ENCODE results near the gene LHX3. TPM values are rescaled to one million over a fixed set of nuclear protein-coding genes. Genes with fewer than 3 reads are reported as not detected.

The LHX3 gene
- polyA plus RNA-seq, 1 of the 3 experiments (the other 2 are of a cell fraction) = not detected

- no peaks in the 10 kb centered on the region for H3F3A ChIP-seq (replicated peaks; ENCODE audit: insufficient read depth)
- H3K4me3 ChIP-seq (ENCODE audit: low read depth in 2 of 2, low read length in 1 of 2) = no peak overlapping the region
- no peak overlapping the region for H2AFZ ChIP-seq (ENCODE audit: low read depth)
- no peak overlapping the region for H3K27ac ChIP-seq (ENCODE audit: low read depth in 2 of 2, low read length in 1 of 2)
- no peaks in the 10 kb centered on the region for H3K4me1 ChIP-seq (ENCODE audit: control insufficient read depth in 1 of 2, insufficient read depth in 2 of 2, low read depth in 1 of 2, low read length in 1 of 2)
- peak; percentile 52 for DNase-seq
- peaks cover 91% of the 10 kb centered on the region for H3K27me3 ChIP-seq (ENCODE audit: insufficient read depth)
- H3K4me2 ChIP-seq = no peak overlapping the region
- no peaks in the 10 kb centered on the region for H3K79me2 ChIP-seq (ENCODE audit: insufficient read depth)
- H3K36me3 ChIP-seq (replicated peaks in 1 of 2; ENCODE audit: control insufficient read depth in 1 of 2, insufficient read depth in 2 of 2, low read length in 1 of 2) = no peaks in the 10 kb centered on the region
- H3K9ac ChIP-seq = no peak overlapping the region
- 0 out of 2 replicates have a peak, but pooled peaks cover 4% of the 10 kb centered on the region for H4K20me1 ChIP-seq (ENCODE audit: insufficient read depth)
- no peak for TF ChIP-seq GATA2 (CRISPR knock-in tag; IDR thresholded peaks at IDR 0.05)
- TF ChIP-seq YY1 (IDR thresholded peaks at IDR 0.05; ENCODE audit: low read depth) = no peak
- no peak for TF ChIP-seq MXI1 (IDR thresholded peaks at IDR 0.05; ENCODE audit: low read depth, low read length)
- no peak for TF ChIP-seq GABPA (IDR thresholded peaks at IDR 0.05; ENCODE audit: low read depth)
- TF ChIP-seq MEF2A (IDR thresholded peaks at IDR 0.05; ENCODE audit: borderline replicate concordance, low read depth) = no peak
- H3K9me2 ChIP-seq = no peaks in the 10 kb centered on the region
- no peaks in the 10 kb centered on the region for H3K9me3 ChIP-seq
- ChIA-PET CTCF (interaction anchor here (1.1 to 2.0 kb wide), 6 partner anchors 10 to 60 kb away, joined by 3 to 8 read pairs (median 4); no protein-coding TSS in a partner anchor), POLR2A (interaction anchor here (0.6 kb wide), 1 partner anchor 75 kb away, joined by 3 read pairs; no protein-coding TSS in a partner anchor)
- WGBS (ENCODE audit: low lambda C conversion rate) = 21% methylated on average over 16 of the region's 51 CpGs
These were observed 12.4 kb downstream of the LHX3 start for GRCh38 chr9:136192289-136193126.

- Histone ChIP-seq H3K79me2 (ENCODE audit: insufficient read depth) (no peaks in the 10 kb centered on the region), H3K4me2 (no peak overlapping the region), H3F3A (replicated peaks; ENCODE audit: insufficient read depth) (no peaks in the 10 kb centered on the region), H3K4me1 (ENCODE audit: control insufficient read depth in 1 of 2, insufficient read depth in 2 of 2, low read depth in 1 of 2, low read length in 1 of 2) (no peaks in the 10 kb centered on the region), H2AFZ (ENCODE audit: low read depth) (no peak overlapping the region), H3K9me3 (no peaks in the 10 kb centered on the region), H3K9ac (no peak overlapping the region), H3K36me3 (replicated peaks in 1 of 2; ENCODE audit: control insufficient read depth in 1 of 2, insufficient read depth in 2 of 2, low read length in 1 of 2) (no peaks in the 10 kb centered on the region), H4K20me1 (ENCODE audit: insufficient read depth) (0 out of 2 replicates have a peak, but pooled peaks cover 4% of the 10 kb centered on the region), H3K27me3 (ENCODE audit: insufficient read depth) (peaks cover 91% of the 10 kb centered on the region), H3K4me3 (ENCODE audit: low read depth in 2 of 2, low read length in 1 of 2) (no peak overlapping the region), H3K9me2 (no peaks in the 10 kb centered on the region), H3K27ac (ENCODE audit: low read depth in 2 of 2, low read length in 1 of 2) (no peak overlapping the region)
- ChIA-PET POLR2A (interaction anchor here (0.6 kb wide), 1 partner anchor 75 kb away, joined by 3 read pairs; no protein-coding TSS in a partner anchor), CTCF (interaction anchor here (1.1 to 2.0 kb wide), 6 partner anchors 10 to 59 kb away, joined by 3 to 8 read pairs (median 4); no protein-coding TSS in a partner anchor)
- 14% methylated on average over 9 of the region's 9 CpGs for WGBS (ENCODE audit: low lambda C conversion rate)
- DNase-seq = no peak
- no peak for TF ChIP-seq TCF12 (IDR thresholded peaks at IDR 0.05)
- no peak for TF ChIP-seq YY1 (IDR thresholded peaks at IDR 0.05; ENCODE audit: low read depth)
- no peak for TF ChIP-seq USF2 (IDR thresholded peaks at IDR 0.05; ENCODE audit: borderline replicate concordance, low read depth, low read length)
- no peak for TF ChIP-seq ELF1 (IDR thresholded peaks at IDR 0.05)
- TF ChIP-seq ZBTB33 (IDR thresholded peaks at IDR 0.05; ENCODE audit: borderline replicate concordance, low read depth) = no peak
- no peak for TF ChIP-seq FOXJ3 (CRISPR knock-in tag; IDR thresholded peaks at IDR 0.05)
- no peak for TF ChIP-seq FOXM1 (IDR thresholded peaks at IDR 0.05; ENCODE audit: low read depth)
- no peak for TF ChIP-seq FOSL2 (IDR thresholded peaks at IDR 0.05; ENCODE audit: borderline replicate concordance, low read depth)
- no peak for TF ChIP-seq MAX (IDR thresholded peaks at IDR 0.05; ENCODE audit: low read depth)
- no peak for TF ChIP-seq EZH2phosphoT487 (IDR thresholded peaks at IDR 0.05; ENCODE audit: borderline replicate concordance, low read depth)
- TF ChIP-seq USF1 (IDR thresholded peaks at IDR 0.05; ENCODE audit: borderline replicate concordance, low read depth) = no peak
- TF ChIP-seq NRF1 (IDR thresholded peaks at IDR 0.05; ENCODE audit: low read depth, low read length) = no peak
- TF ChIP-seq SMC3 (IDR thresholded peaks at IDR 0.05; ENCODE audit: low read depth, low read length) = no peak
- TF ChIP-seq RAD21 (IDR thresholded peaks at IDR 0.05; ENCODE audit: low read length) = no peak
- TF ChIP-seq SIN3A (IDR thresholded peaks at IDR 0.05; ENCODE audit: borderline replicate concordance, low read depth, low read length) = no peak
- no peak for TF ChIP-seq TAF1 (IDR thresholded peaks at IDR 0.05; ENCODE audit: borderline replicate concordance, low read depth, low read length)
- TF ChIP-seq GATA2 (CRISPR knock-in tag; IDR thresholded peaks at IDR 0.05) = no peak
- no peak for TF ChIP-seq CHD2 (IDR thresholded peaks at IDR 0.05; ENCODE audit: low read length, partially characterized antibody)
- TF ChIP-seq CTCF (IDR thresholded peaks at IDR 0.05) = no peak
These were observed 13.0 kb downstream of the LHX3 start for GRCh38 chr9:136191960-136192286.
